Vagina (tissue), 2 donors: Measurements from ENCODE around the gene GAL. TPM values are rescaled to one million over a fixed set of nuclear protein-coding genes. Genes with fewer than 3 reads are reported as not detected.

Experiments used
- DNase-seq, 2 donors: peaks; one replicate each; pipeline ENCODE4 v3.0.0-alpha.2; 2017; ENCODE audit errors: extremely low spot score in 2 of 2
- H3K27ac ChIP-seq: fragments of 200-600 bp; sonication (generic); one replicate; pipeline ENCODE4 v1.5.1; 2019
- H3K27me3 ChIP-seq: fragments of 200-600 bp; sonication (generic); one replicate; pipeline ENCODE4 v1.5.1; 2019
- H3K36me3 ChIP-seq, 2 donors: fragments of 200-600 bp; sonication (generic); one replicate each; pipeline ENCODE4 v1.5.1; 2017 to 2019
- H3K4me1 ChIP-seq: fragments of 200-600 bp; sonication (generic); one replicate; pipeline ENCODE4 v1.5.1; 2019
- H3K4me3 ChIP-seq, 2 donors: fragments of 200-600 bp; sonication (generic); 1 replicate in 1 of 2; 2 replicates in 1 of 2; pipeline ENCODE4 v1.5.1; 2016 to 2019
- H3K9me3 ChIP-seq: fragments of 200-600 bp; sonication (generic); one replicate; pipeline ENCODE4 v1.5.1; 2019
- CTCF ChIP-seq, 3 experiments: fragments of 450-650 bp in 2 of 3; fragments of 200-600 bp in 1 of 3; sonication (generic) in 1 of 3; IDR thresholded peaks; one replicate each; pipeline ENCODE4 v1.5.1; 2017 to 2019; ENCODE audit warnings: antibody characterized with exemption in 3 of 3, mild to moderate bottlenecking in 2 of 3, moderate library complexity in 2 of 3
- POLR2A ChIP-seq, 2 donors: fragments of 450-650 bp; IDR thresholded peaks; one replicate each; pipeline ENCODE4 v1.6.1; 2017; ENCODE audit warnings: antibody characterized with exemption in 2 of 2, mild to moderate bottlenecking in 2 of 2, moderate library complexity in 2 of 2
- POLR2AphosphoS5 ChIP-seq, 2 donors: sonication (generic); formaldehyde crosslinking; IDR thresholded peaks; one replicate each; pipeline ENCODE4 v1.9.0; 2017; ENCODE audit warnings: antibody characterized with exemption in 2 of 2, mild to moderate bottlenecking in 2 of 2, low read depth in 1 of 2; ENCODE audit not compliant: insufficient read depth in 1 of 2
- intact Hi-C: fragments of 100-400 bp; cut with DNase I; formaldehyde crosslinking; loops from one replicate; pipeline ENCODE4 v1.15.1; 2023
- total RNA-seq: library from RNA; depleted of rRNA; stranded (reverse); fragments of >200 nt; gene quantifications from one replicate; pipeline ENCODE4 v1.2.3, GENCODE V29; 2016

Gene GAL
- total RNA-seq, 1 donor from 2014 or later, result 15.7 TPM

GRCh38 chr11:68682531-68682961 is 1.8 kb upstream of the GAL start:
- intact Hi-C loops, result no loop called here
- TF ChIP-seq CTCF (IDR thresholded peaks at IDR 0.05), result no peak
- no peak for TF ChIP-seq POLR2A (IDR thresholded peaks at IDR 0.05)
- TF ChIP-seq POLR2AphosphoS5 (IDR thresholded peaks at IDR 0.05; ENCODE audit: insufficient read depth in 1 of 2, low read depth in 1 of 2), result no peak
- no peak for DNase-seq
- H3K36me3 ChIP-seq, result no peaks in the 10 kb centered on the region
- no peak overlapping the region for H3K4me3 ChIP-seq
- H3K27ac ChIP-seq, result no peak overlapping the region
- peaks cover 9% of the 10 kb centered on the region for H3K4me1 ChIP-seq
- no peaks in the 10 kb centered on the region for H3K9me3 ChIP-seq
- H3K27me3 ChIP-seq, result peaks cover 8% of the 10 kb centered on the region

GRCh38 chr11:68683121-68683520 is 1.2 kb upstream of the GAL start:
- H3K27me3 ChIP-seq, result peaks cover 8% of the 10 kb centered on the region
- intact Hi-C loops, result no loop called here
- no peaks in the 10 kb centered on the region for H3K9me3 ChIP-seq
- no peak for TF ChIP-seq POLR2A (IDR thresholded peaks at IDR 0.05)
- TF ChIP-seq POLR2AphosphoS5 (IDR thresholded peaks at IDR 0.05; ENCODE audit: insufficient read depth in 1 of 2, low read depth in 1 of 2), result no peak
- DNase-seq, result no peak
- peaks cover 8% of the 10 kb centered on the region for H3K4me1 ChIP-seq
- no peaks in the 10 kb centered on the region for H3K36me3 ChIP-seq
- no peak overlapping the region for H3K4me3 ChIP-seq
- H3K27ac ChIP-seq, result no peak overlapping the region

- Histone ChIP-seq H3K36me3 (no peaks in the 10 kb centered on the region), H3K27ac (no peak overlapping the region), H3K4me1 (peaks cover 8% of the 10 kb centered on the region), H3K27me3 (peaks cover 8% of the 10 kb centered on the region), H3K9me3 (no peaks in the 10 kb centered on the region), H3K4me3 (peak overlapping the region in 1 of 2 donors; percentile 41)
- no peak for DNase-seq
- intact Hi-C loops, result no loop called here
- TF ChIP-seq POLR2AphosphoS5 (IDR thresholded peaks at IDR 0.05; ENCODE audit: insufficient read depth in 1 of 2, low read depth in 1 of 2), result no peak
- no peak for TF ChIP-seq CTCF (IDR thresholded peaks at IDR 0.05)
- TF ChIP-seq POLR2A (IDR thresholded peaks at IDR 0.05), result no peak
These were observed 584 bp upstream of the GAL start for GRCh38 chr11:68683536-68684384.

- Histone ChIP-seq H3K4me1 (peaks cover 8% of the 10 kb centered on the region), H3K27ac (no peak overlapping the region), H3K27me3 (peaks cover 8% of the 10 kb centered on the region), H3K36me3 (no peaks in the 10 kb centered on the region), H3K4me3 (no peak overlapping the region), H3K9me3 (no peaks in the 10 kb centered on the region)
- intact Hi-C loops, result no loop called here
- TF ChIP-seq CTCF (IDR thresholded peaks at IDR 0.05), result no peak
- DNase-seq, result no peak
These were observed 1.5 kb downstream of the GAL start for GRCh38 chr11:68685656-68686380.

- Histone ChIP-seq H3K4me1 (peaks cover 8% of the 10 kb centered on the region), H3K27me3 (peaks cover 8% of the 10 kb centered on the region), H3K9me3 (no peaks in the 10 kb centered on the region), H3K27ac (no peak overlapping the region), H3K4me3 (no peak overlapping the region), H3K36me3 (no peaks in the 10 kb centered on the region)
- intact Hi-C loops, result no loop called here
- DNase-seq, result no peak
- TF ChIP-seq POLR2A (IDR thresholded peaks at IDR 0.05) (no peak), POLR2AphosphoS5 (IDR thresholded peaks at IDR 0.05; ENCODE audit: insufficient read depth in 1 of 2, low read depth in 1 of 2) (no peak), CTCF (IDR thresholded peaks at IDR 0.05) (no peak)
These were observed 2.1 kb downstream of the GAL start for GRCh38 chr11:68686486-68686885.
